Mesenteric fat pad (tissue), 1 donor: ENCODE results near the gene GPR37L1. TPM values are rescaled to one million over a fixed set of nuclear protein-coding genes. Genes with fewer than 3 reads are reported as not detected.

Source experiments
- DNase-seq: peaks from one replicate; pipeline ENCODE4 v3.0.0-alpha.2; 2020; ENCODE audit warnings: low spot score
- long read RNA-seq: library from polyadenylated mRNA; unstranded; transcript quantifications from one replicate; pipeline ENCODE4 v2.0.0, GENCODE V29; 2020
- total RNA-seq: library from RNA; stranded (reverse); fragmentation: NEBNext Ultra II Directional; extraction: Animal tissue kit (Norgen Biotek cat#: 25700); gene quantifications from one replicate; pipeline ENCODE4 v1.2.1, GENCODE V29; 2021
- donor health status: DM: yes; HTN: yes; CAD: no.

Gene GPR37L1
- total RNA-seq, result not detected
- long read RNA-seq, result 0 reads

DNA sequence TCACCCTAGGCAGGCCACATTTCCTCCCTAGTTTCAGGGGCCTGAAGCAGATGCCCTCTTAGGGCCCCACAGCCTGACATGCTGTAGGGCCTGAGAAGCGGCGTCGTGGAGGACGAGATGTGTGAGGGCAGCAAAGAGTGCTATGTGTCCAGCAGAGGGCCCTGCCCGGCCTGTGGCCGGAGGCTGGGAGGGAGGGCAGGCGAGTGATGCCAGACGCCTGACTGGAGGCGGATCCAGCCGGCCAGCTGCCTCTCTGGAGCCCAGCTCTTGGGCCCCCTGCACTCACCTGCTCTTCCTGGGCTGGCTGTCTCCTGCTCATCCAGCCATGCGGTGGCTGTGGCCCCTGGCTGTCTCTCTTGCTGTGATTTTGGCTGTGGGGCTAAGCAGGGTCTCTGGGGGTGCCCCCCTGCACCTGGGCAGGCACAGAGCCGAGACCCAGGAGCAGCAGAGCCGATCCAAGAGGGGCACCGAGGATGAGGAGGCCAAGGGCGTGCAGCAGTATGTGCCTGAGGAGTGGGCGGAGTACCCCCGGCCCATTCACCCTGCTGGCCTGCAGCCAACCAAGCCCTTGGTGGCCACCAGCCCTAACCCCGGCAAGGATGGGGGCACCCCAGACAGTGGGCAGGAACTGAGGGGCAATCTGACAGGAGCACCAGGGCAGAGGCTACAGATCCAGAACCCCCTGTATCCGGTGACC lies at the start of gene GPR37L1:
Gene GPR37L1 (plus strand): TSS at position 279 of the 697 bp plus-strand sequence. CDS start 47 bp downstream, at position 326.
- DNase-seq, result no peak

- DNase-seq, result no peak
Observed at GRCh38 chr1:202073206-202073605, 49.5 kb upstream of the GPR37L1 start.

DNA sequence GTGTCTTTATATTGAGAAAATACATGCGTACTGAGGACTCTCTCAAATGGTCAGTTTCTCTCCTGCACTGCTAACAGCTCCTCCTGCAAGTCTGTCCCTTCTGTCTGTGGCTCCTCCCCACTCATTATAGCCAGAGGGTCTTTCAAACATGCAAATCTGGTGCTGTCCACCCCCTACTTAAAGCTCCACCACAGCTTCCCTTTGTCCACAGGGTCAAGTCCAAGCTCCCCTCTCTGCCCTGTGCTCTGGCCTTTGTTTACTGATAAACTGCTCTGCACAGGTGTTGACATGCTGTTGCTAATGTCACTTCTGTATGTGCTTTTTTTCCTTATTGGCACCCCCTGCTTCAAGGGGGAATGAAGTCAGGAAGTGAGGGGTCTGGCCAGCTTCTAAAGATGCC lies 47.7 kb upstream of the GPR37L1 start:
- no peak for DNase-seq

GRCh38 chr1:202075389-202075788 lies 47.3 kb upstream of the GPR37L1 start:
- no peak for DNase-seq

DNA sequence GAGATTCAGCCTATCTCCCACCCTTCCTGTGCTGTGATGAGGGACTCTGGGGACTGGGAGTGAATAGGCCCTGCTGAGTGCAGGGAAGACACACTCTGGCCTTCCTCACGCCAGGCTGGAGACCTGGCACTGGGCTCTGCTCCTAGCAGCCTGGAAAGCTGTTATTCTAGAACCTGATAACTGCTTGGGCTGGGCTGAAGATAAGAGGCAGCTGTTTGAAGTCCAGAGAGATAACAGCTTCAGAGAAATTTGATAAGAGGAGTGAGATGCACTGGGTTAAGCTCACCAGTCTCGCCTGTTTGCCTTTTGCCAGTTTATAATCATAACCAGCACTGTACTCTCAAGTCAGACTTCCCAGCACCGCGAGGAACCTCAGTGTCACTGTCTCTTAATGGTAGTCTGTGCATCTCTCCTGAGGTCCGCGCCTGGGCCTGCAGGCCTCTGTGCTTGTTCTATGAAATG lies 46.6 kb upstream of the GPR37L1 start:
- DNase-seq, result no peak

- no peak for DNase-seq
Observed at GRCh38 chr1:202078241-202078640, 44.5 kb upstream of the GPR37L1 start.

DNA sequence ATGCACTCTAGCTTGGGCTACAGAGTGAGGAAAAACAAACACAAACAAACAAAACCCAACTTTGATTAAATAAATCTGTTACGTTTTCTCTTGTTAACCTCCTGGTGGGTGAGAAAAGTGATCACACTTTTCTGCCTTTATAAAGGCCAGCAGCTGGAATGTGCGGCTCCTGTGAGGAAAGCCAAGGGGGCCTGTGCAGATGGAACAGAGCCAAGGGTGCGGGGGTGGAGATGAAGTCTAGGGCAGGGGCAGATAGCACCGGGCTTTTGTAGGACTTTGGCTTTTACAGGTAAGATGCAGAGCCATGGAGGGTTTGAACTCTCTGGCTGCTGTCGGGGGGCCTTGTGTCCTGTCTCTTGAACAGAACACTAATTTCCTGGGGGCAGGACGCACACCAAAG lies 40.7 kb upstream of the GPR37L1 start:
- DNase-seq, result no peak

DNA sequence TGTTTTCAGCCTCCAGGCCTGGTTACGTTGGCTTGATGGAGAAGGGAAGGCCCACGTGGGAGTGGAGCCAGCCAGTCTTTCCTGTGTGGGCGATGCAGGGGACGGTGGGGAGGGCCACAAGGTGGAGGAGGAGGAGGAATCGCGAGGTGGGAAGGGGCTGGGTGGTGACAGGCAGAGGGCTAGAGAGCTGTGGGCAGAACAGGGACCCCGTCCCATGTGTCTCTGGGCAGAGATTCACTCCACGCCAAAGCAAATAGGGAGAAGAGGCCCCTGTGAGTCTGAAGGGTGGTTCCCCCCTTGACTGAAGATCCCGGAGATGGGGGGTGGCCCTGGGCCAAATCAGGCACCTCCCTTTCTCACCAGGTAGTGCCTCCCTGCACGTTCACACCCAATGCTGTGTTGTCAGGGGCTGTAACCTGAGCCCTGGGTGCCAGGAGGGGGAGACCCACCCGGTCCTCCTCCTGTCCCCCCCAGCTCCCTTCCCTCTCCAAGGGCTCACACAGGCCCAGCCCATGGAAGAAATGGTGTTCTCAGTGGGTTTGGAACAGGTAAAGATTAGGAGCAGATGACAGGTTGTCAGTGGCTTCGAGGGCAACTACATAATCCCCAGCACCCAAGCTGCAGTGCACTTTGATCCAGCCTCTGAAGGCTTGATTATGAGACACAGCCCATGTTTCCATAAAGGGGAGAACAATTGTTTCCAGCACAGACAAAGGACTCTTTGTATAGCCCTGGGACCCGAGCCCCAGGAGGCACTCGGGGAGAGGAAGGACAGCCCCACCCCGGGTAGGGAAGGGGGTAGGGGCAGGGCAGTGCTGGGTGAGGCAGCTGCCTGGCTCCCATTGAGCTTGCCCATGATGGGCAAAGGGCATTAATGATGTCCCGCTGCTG lies 37.7 kb upstream of the GPR37L1 start:
- DNase-seq, result no peak

- DNase-seq, result no peak
Observed at GRCh38 chr1:202085682-202086373, 36.9 kb upstream of the GPR37L1 start.

DNA sequence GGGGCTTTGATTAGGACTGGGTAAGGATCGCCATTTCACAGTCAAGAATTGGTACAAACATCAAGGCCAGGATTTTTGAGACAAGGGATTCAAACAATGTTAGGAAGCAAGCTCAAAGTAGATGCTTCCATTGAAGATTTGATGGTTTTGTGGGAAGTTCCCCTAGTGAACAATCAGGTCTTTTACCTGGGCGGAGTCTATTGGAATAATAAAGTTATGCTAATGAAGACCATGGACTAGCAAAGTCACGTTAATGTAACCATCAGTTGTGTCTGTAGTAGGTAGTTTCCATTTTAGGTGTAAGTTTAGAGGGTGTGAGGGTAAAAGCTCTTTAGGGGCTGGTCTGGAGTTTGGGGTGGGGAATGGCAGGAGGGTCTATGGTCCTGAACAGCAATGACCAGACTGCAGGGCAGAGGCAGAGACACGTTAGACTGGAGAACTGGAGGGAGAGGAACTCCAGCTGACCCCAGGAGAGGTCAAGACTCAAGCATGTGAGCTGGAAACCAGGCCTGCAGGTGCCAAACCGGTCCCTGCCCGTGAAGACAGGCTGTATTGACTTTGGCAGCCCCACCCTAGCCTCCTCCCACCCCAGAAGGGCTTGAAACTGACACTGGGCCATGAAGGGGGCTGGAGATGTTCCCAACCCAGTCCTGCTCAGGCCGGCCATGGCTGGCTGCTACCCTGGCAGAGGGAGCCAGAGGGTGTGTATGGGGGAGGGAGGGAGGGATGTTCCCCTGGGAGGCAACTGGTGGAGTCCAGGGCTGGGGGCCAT lies 36.0 kb upstream of the GPR37L1 start:
- DNase-seq, result no peak

GRCh38 chr1:202088206-202088605 lies 34.5 kb upstream of the GPR37L1 start:
- no peak for DNase-seq

DNA sequence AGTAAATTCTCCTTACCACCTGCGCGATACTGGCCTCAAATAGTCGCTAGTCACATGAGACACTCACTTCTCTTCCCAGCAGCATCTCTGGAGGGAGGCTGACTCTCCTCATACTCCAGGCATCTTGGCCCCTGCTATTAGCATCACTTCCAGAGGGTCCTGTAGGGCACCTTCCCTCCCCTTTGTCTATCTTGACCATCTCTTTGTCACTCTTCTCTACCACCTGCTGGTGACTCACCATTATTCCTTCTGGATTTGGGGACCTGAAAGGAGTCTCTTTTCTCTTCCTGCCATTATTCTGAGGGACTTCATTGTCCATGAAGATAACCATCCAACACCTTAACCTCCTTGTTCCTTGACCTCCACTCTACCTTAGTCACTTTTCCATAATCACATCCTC lies 31.7 kb upstream of the GPR37L1 start:
- DNase-seq, result no peak

DNA sequence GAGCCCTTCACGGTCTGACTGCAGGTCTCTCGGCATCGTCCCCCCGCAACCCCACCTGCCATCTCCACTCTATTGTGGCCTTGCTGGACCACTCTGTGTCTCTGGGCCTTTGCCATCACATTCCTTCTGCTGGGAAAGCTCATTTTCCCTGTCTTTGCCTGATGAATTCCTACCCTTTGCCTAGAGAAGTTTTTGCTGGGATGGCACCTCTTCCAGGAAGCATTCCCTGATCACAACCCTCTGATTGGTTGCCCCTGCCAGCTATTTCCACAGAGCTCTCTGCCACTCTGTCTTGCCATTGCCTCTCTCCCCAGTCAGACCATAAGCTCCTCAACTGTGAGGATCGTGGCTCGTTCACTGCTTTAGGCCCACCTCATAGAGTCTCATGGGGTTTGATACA lies 28.9 kb upstream of the GPR37L1 start:
- DNase-seq, result no peak

GRCh38 chr1:202101184-202101583 lies 21.5 kb upstream of the GPR37L1 start:
- DNase-seq, result no peak

DNA sequence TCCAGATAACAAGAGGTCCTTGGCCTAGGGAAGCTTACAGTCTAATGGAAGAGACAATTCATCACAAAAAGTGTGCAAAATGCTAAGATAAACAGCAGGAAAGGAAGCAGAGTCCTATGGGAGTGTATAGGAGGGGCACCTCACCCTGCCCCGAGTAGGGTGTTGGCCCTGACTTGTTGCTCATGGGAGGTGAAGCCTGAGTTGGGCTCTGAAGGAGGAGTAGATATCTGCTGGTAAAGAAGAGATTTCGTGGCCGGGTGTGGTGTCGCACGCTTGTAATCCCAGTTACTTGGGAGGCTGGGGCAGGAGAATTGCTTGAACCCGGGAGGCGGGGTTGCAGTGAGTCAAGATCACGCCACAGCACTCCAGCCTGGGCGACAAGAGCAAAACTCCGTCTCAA lies 18.6 kb upstream of the GPR37L1 start:
- DNase-seq, result no peak

DNA sequence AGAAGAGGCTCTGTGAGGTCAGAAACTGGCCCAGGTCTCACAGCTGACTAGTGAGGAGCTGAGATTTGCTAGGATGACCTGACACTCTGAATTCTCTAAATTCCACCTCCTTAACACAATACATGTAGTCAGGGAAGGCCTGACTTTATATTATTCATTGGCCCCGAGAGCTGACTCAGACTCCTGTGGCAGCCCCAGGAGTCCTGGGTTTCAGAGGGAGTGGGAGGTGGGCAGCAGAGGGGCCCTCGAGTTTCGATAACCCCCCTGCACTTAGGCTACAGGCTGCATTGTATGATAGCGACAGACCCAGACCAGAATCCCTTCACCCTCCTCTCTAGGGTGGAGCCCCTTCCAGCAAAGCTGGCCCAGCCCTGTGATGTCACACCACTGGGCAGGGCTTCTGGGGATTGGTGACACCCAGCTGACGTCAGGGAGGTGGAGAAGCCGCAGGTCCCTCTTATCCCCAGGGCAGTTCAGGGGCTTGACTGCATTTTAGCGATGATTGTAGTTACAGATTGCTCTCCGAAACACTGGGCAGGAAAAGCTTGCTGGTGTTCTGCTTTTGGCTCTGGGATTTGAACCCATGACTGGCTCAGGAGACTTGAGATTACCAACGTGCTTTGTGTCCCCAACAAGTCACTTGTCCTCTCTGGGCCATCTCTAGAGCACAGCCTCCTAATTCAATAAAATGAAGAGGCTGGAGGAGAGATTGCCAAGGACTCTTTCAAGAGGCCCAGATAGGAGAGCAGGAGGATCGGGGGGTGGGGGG lies 17.0 kb upstream of the GPR37L1 start:
- DNase-seq, result no peak

DNA sequence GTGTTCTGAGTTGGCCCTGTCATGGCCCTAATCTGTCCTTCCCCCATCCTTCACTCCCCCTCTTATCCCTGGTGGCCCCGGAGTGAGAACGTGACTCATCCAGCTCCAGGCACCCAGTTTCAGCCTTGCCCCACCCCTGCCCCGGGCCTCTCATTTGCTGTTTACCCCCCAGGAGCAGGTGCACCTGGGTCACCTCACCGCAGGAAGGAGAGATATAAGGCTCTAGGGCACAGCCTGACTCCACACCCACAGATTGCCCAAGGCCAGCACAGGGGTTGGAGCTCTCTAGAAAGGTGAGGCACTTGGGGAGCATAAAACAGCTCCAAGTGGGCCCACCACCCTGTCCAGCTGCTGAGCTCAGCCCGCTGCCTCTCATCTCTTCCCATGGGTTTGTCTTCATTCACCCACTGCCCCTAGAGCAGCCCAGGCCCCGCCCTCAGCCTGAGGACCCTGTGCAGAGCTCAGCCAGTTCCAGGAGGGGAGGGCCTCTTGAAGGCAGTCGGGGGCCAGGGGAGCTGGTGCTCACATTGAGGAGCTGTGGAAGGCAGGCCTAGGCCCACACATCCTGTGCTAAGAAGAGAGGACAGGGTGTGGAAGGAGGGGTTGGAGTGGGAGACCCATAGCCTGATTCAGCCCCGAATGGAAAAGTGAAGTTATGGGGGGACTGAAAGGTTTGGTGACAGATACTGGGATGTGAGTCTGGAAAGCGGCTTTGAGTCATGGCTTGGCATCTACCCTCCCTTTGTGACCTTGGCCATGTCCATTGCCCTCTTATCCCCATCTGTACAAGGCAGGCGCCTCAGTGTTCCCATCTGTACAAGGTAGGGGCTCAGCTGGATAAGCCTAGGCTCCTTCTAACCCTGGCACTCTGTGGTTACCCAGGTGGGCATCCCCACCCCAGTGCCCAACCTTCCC lies 16.1 kb upstream of the GPR37L1 start:
- DNase-seq, result no peak

DNA sequence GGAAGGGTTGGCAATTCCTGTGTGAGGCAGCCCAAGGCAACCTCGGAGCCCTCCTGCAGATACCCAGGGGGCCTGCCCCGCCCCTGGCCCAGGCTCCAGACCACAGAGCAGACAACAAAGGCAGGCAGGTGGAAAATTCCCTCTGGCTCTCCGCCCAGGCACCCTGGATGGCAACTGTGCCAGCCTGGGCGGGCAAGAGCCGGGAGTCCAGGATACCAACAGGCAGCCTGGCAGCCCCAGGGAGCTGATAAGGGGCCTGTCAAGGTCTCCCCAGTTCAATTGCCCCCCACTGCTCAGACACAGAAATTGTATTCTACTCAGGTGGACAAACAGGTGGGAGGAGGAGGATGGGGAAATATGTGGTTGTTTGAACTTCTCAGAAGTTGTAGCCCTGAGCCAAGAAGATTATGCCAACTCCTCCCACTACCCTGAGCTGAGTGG lies 15.4 kb upstream of the GPR37L1 start:
- no peak for DNase-seq
